Body of pancreas (tissue), 4 donors: ENCODE data around the gene LCN6. TPM values are rescaled to one million over a fixed set of nuclear protein-coding genes. Genes with fewer than 3 reads are reported as not detected.

Experiments used
- ATAC-seq: fragments of 150-250 bp; one replicate; pipeline ENCODE4 v1.9.1; 2016
- DNase-seq, 4 donors: peaks; one replicate each; pipeline ENCODE4 v3.0.0-alpha.2; 2019
- H3K27ac ChIP-seq, 4 donors: fragments of 200-600 bp; sonication (generic); 1 replicate in 3 of 4; 2 replicates in 1 of 4; pipeline versions ENCODE4 v1.5.1 to v1.6.1; 2016 to 2019; ENCODE audit warnings: mild to moderate bottlenecking in 1 of 4, mixed read lengths in 1 of 4, moderate library complexity in 1 of 4
- H3K27me3 ChIP-seq, 2 donors: fragments of 200-600 bp; sonication (generic); one replicate each; pipeline ENCODE4 v1.6.0; 2016; ENCODE audit warnings: mild to moderate bottlenecking in 1 of 2
- H3K36me3 ChIP-seq, 2 donors: fragments of 200-600 bp; sonication (generic); replicated peaks in 1 of 2; 2 replicates each; pipeline ENCODE4 v1.5.1; 2016; ENCODE audit warnings: low read depth in 2 of 2; ENCODE audit not compliant: insufficient read depth in 1 of 2
- H3K4me1 ChIP-seq: fragments of 200-600 bp; sonication (generic); one replicate; pipeline ENCODE4 v1.6.0; 2016
- H3K4me3 ChIP-seq, 2 donors: fragments of 200-600 bp; sonication (generic); 1 replicate in 1 of 2; 2 replicates in 1 of 2; pipeline ENCODE4 v1.5.1; 2016 to 2019
- H3K9me3 ChIP-seq, 3 donors: fragments of 200-600 bp; sonication (generic); 1 replicate in 2 of 3; 2 replicates in 1 of 3; pipeline ENCODE4 v1.5.1; 2016
- POLR2A ChIP-seq, 3 donors: fragments of 450-650 bp; IDR thresholded peaks; one replicate each; pipeline ENCODE4 v1.6.1; 2016; ENCODE audit warnings: antibody characterized with exemption in 3 of 3, mild to moderate bottlenecking in 2 of 3
- WGBS, 2 donors: methylation state at CpG; one replicate each; pipeline ENCODE4 v1.1.5; 2017; 5-methylcytosine and 5-hydroxymethylcytosine counted together
- intact Hi-C: fragments of 100-400 bp; cut with DNase I; formaldehyde crosslinking; loops from one replicate; pipeline ENCODE4 v1.15.1; 2023
- total RNA-seq, 2 donors: library from RNA; depleted of rRNA; stranded (reverse); fragments of >200 nt; gene quantifications; one replicate each; pipeline ENCODE4 v1.1.0, GENCODE V29; 2016
- TF ChIP-seq, protein P1 (sequence below), 7 experiments: fragments of 450-650 bp in 4 of 7; fragments of 200-600 bp in 3 of 7; sonication (generic) in 3 of 7; IDR thresholded peaks; one replicate each; pipeline ENCODE4 v1.5.1; 2016 to 2019; ENCODE audit warnings: antibody characterized with exemption in 7 of 7

The LCN6 gene
- total RNA-seq, 2 donors from 2014 or later = not detected

GRCh38 chr9:136738960-136739359, 9.4 kb downstream of the LCN6 start:
- H3K4me1 ChIP-seq = peaks cover 30% of the 10 kb centered on the region
- no peak for ATAC-seq
- H3K27ac ChIP-seq = no peak overlapping the region
- WGBS, 2 donors = 79 to 86% methylated on average over 14 to 20 of the region's 20 CpGs
- no peak overlapping the region for H3K4me3 ChIP-seq
- no peak for DNase-seq
- H3K27me3 ChIP-seq = peaks cover 0 to 14% of the 10 kb centered on the region in 2 donors
- H3K36me3 ChIP-seq = no peaks in the 10 kb centered on the region
- H3K9me3 ChIP-seq = no peaks in the 10 kb centered on the region
- intact Hi-C loops = no loop called here
- TF ChIP-seq, protein P1, sequence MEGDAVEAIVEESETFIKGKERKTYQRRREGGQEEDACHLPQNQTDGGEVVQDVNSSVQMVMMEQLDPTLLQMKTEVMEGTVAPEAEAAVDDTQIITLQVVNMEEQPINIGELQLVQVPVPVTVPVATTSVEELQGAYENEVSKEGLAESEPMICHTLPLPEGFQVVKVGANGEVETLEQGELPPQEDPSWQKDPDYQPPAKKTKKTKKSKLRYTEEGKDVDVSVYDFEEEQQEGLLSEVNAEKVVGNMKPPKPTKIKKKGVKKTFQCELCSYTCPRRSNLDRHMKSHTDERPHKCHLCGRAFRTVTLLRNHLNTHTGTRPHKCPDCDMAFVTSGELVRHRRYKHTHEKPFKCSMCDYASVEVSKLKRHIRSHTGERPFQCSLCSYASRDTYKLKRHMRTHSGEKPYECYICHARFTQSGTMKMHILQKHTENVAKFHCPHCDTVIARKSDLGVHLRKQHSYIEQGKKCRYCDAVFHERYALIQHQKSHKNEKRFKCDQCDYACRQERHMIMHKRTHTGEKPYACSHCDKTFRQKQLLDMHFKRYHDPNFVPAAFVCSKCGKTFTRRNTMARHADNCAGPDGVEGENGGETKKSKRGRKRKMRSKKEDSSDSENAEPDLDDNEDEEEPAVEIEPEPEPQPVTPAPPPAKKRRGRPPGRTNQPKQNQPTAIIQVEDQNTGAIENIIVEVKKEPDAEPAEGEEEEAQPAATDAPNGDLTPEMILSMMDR (IDR thresholded peaks at IDR 0.05) = no peak
- TF ChIP-seq POLR2A (IDR thresholded peaks at IDR 0.05) = no peak

DNA sequence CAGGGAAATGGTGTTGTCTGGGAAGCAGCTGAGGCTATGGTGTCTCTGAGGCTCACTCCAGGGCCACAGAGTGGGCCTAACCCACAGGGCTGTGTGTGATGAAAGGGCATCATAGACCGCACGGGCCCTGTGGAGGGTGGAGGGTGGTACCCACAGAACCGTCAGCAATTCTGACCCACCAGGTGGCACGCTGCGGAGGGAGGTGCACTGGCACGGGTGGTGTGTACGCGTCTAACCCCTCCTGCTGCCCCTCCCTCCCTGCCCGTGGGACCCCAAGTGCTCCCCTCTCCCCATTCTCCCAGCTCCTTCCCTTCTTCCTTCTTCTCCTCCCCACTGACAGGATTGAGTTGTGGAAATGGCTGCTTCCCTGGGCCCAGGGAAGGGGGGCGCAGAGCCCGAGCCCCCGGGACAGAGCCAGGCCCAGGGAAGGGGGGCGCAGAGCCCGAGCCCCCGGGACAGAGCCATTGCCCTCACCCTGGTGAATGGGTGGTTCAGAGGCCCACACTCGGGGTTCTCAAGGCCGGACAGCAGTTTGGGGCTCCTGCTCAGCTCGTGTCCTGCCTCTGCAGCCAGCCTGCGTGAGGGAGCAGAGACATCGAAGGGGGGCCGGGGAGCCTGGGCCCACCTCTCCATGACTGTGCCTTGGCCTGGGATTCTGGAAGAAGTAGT, 12.4 kb downstream of the LCN6 start:
- Histone ChIP-seq H3K9me3 (no peaks in the 10 kb centered on the region), H3K36me3 (no peaks in the 10 kb centered on the region), H3K4me3 (no peak overlapping the region), H3K27me3 (peaks cover 0 to 2% of the 10 kb centered on the region in 2 donors), H3K4me1 (peaks cover 6% of the 10 kb centered on the region), H3K27ac (no peak overlapping the region)
- DNase-seq (no peak), ATAC-seq (no peak)
- WGBS, 2 donors = 80 to 81% methylated on average over 16 to 21 of the region's 21 CpGs
- TF ChIP-seq POLR2A (IDR thresholded peaks at IDR 0.05) = no peak
- TF ChIP-seq, protein P1 (IDR thresholded peaks at IDR 0.05) = no peak
- intact Hi-C loops = no loop called here

GRCh38 chr9:136734837-136735496, 13.4 kb downstream of the LCN6 start:
- Histone ChIP-seq H3K4me3 (no peak overlapping the region), H3K27me3 (no peaks in the 10 kb centered on the region), H3K4me1 (no peaks in the 10 kb centered on the region), H3K36me3 (no peaks in the 10 kb centered on the region), H3K9me3 (no peaks in the 10 kb centered on the region), H3K27ac (no peak overlapping the region)
- TF ChIP-seq, protein P1 (IDR thresholded peaks at IDR 0.05) = no peak
- TF ChIP-seq POLR2A (IDR thresholded peaks at IDR 0.05) = no peak
- 80 to 81% methylated on average over 8 to 12 of the region's 12 CpGs for WGBS, 2 donors
- intact Hi-C loops = no loop called here
- no peak for DNase-seq
- no peak for ATAC-seq

- Histone ChIP-seq H3K36me3 (no peaks in the 10 kb centered on the region), H3K4me3 (no peak overlapping the region), H3K27me3 (no peaks in the 10 kb centered on the region), H3K27ac (no peak overlapping the region), H3K4me1 (peaks cover 7% of the 10 kb centered on the region), H3K9me3 (no peaks in the 10 kb centered on the region)
- TF ChIP-seq, protein P1 (IDR thresholded peaks at IDR 0.05) = no peak
- no peak for TF ChIP-seq POLR2A (IDR thresholded peaks at IDR 0.05)
- intact Hi-C loops = no loop called here
- DNase-seq (no peak), ATAC-seq (no peak)
- 91 to 93% methylated on average over 10 to 12 of the region's 12 CpGs for WGBS, 2 donors
Observed at GRCh38 chr9:136733611-136734010, 14.7 kb downstream of the LCN6 start.
